GM18861 (cell line): ENCODE results near the gene SNX19.

Experiments used
- ATAC-seq: cut with Tn5 transposase; IDR thresholded peaks from one replicate; pipeline ENCODE4 v1.9.1; 2021; ENCODE audit not compliant: unreplicated experiment

The SNX19 gene

GRCh38 chr11:130908061-130908460 is 8.2 kb downstream of the SNX19 start:
- ATAC-seq, result no peak

GRCh38 chr11:130907229-130907628 is 9.1 kb downstream of the SNX19 start:
- ATAC-seq, result no peak

GRCh38 chr11:130906616-130907015 is 9.7 kb downstream of the SNX19 start:
- no peak for ATAC-seq

GRCh38 chr11:130905512-130905911 is 10.8 kb downstream of the SNX19 start:
- no peak for ATAC-seq

GRCh38 chr11:130904380-130904779 is 11.9 kb downstream of the SNX19 start:
- no peak for ATAC-seq

- no peak for ATAC-seq
Measured at GRCh38 chr11:130902380-130902779, 13.9 kb downstream of the SNX19 start.

- no peak for ATAC-seq
Measured at GRCh38 chr11:130899106-130899505, 17.2 kb downstream of the SNX19 start.

- ATAC-seq, result no peak
Measured at GRCh38 chr11:130897262-130898182, 18.8 kb downstream of the SNX19 start.

- peak; percentile 97 for ATAC-seq
Measured at GRCh38 chr11:130894322-130895025, 21.8 kb downstream of the SNX19 start.

- ATAC-seq, result no peak
Measured at GRCh38 chr11:130892861-130893260, 23.4 kb downstream of the SNX19 start.

GRCh38 chr11:130891326-130891725 is 25.0 kb downstream of the SNX19 start:
- ATAC-seq, result no peak

GRCh38 chr11:130890039-130890745 is 26.1 kb downstream of the SNX19 start:
- no peak for ATAC-seq

GRCh38 chr11:130888790-130889189 is 27.5 kb downstream of the SNX19 start:
- no peak for ATAC-seq

GRCh38 chr11:130886704-130887103 is 29.6 kb downstream of the SNX19 start:
- no peak for ATAC-seq

- ATAC-seq, result no peak
Measured at GRCh38 chr11:130882138-130882551, 34.1 kb downstream of the SNX19 start.

GRCh38 chr11:130881475-130882137 is 34.7 kb downstream of the SNX19 start:
- no peak for ATAC-seq

GRCh38 chr11:130879836-130880235 is 36.4 kb downstream of the SNX19 start:
- ATAC-seq, result no peak

- no peak for ATAC-seq
Measured at GRCh38 chr11:130876931-130877915, 39.1 kb downstream of the SNX19 start.

- no peak for ATAC-seq
Measured at GRCh38 chr11:130876100-130876499, 40.2 kb downstream of the SNX19 start.
